OCI-LY3 (cell line): ENCODE results near the gene GOLT1A.

Source experiments
- CTCF ChIP-seq: fragments of 200-600, 300-600 bp; sonication (generic); IDR thresholded peaks from 2 replicates; pipeline ENCODE4 v1.5.1; 2014; ENCODE audit warnings: antibody characterized with exemption, low read length, low read depth
- EZH2phosphoT487 ChIP-seq: fragments of 200-600 bp; shearing (Covaris generic); IDR thresholded peaks from 2 replicates; pipeline ENCODE4 v1.6.1; 2018; ENCODE audit warnings: antibody characterized with exemption, mixed run types, low read depth

- TF ChIP-seq CTCF (no peak), EZH2phosphoT487 (no peak)
These were observed 48.1 kb upstream of the GOLT1A start for GRCh38 chr1:204261746-204262505.
